Cardiac muscle cell (in vitro differentiated cells and primary cell): ENCODE results near the gene SRSF7. TPM values are rescaled to one million over a fixed set of nuclear protein-coding genes. Genes with fewer than 3 reads are reported as not detected.
A peak's percentile ranks its signal among the peaks of the same experiment; 100 is the strongest.

Source experiments
- DNase-seq, 2 donors: peaks; one replicate each; pipeline versions ENCODE4 v3.0.0 to v3.0.0-alpha.2; 2010 to 2017; ENCODE audit warnings: low read depth in 1 of 2, low spot score in 1 of 2
- H3K27ac ChIP-seq: fragments of 200-600 bp; sonication (generic); 2 replicates; pipeline ENCODE4 v1.5.1; 2016
- H3K27me3 ChIP-seq: fragments of 200-600 bp; sonication (generic); 2 replicates; pipeline ENCODE4 v1.6.0; 2016; ENCODE audit warnings: control low read depth
- H3K36me3 ChIP-seq: fragments of 200-600 bp; sonication (generic); 2 replicates; pipeline ENCODE4 v1.5.1; 2016; ENCODE audit warnings: control low read depth
- H3K4me1 ChIP-seq: fragments of 200-600 bp; sonication (generic); 2 replicates; pipeline ENCODE4 v1.8.1; 2017; ENCODE audit warnings: low read depth, mild to moderate bottlenecking, mixed run types
- H3K4me3 ChIP-seq: fragments of 200-600 bp; sonication (generic); 2 replicates; pipeline ENCODE4 v1.5.1; 2016; ENCODE audit warnings: mild to moderate bottlenecking
- H3K9me3 ChIP-seq: fragments of 200-600 bp; sonication (generic); 2 replicates; pipeline ENCODE4 v1.5.1; 2017; ENCODE audit warnings: low read depth, mild to moderate bottlenecking, control low read depth
- polyA plus RNA-seq: library from polyadenylated mRNA; unstranded; fragments of >200 nt; fragmentation: Nextera tagmentation; extraction: Ambion mirVana; gene quantifications from 2 replicates; pipeline ENCODE4 v1.2.1, GENCODE V29; 2016
- total RNA-seq: library from RNA; depleted of rRNA; stranded (reverse); fragments of >200 nt; gene quantifications from 2 replicates; pipeline ENCODE4 v1.2.3, GENCODE V29; 2016
- TF ChIP-seq, protein P1 (sequence below): IDR thresholded peaks from 2 replicates; pipeline ENCODE4 v1.5.1; 2012; ENCODE audit warnings: low read depth, mild to moderate bottlenecking, low read length

SRSF7 gene
- total and polyA plus RNA-seq, 2 experiments from 2014 or later = 118 to 136 TPM

DNA sequence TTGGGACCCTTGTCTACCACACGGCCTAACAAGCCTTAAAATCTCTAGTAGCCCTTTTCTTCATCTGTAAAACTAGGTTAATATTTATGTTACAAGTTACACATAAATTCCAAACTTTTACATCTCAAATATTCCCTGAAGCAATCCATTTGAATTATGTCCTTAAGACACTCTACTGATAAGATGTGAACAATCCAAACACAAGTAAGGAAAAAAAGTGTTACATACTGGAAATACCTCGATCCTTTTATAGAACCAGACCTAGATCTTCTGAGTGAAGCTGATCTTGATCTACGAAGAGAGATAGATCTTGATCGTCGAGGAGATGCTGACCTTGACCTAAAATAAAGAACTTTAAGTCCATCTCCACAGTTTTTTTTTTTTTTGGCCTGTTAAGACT, 3.3 kb downstream of the SRSF7 start:
- Histone ChIP-seq H3K9me3 (no peaks in the 10 kb centered on the region), H3K36me3 (peaks cover 56% of the 10 kb centered on the region), H3K4me3 (peak overlapping the region; percentile 3), H3K4me1 (peaks cover 49% of the 10 kb centered on the region), H3K27ac (peak overlapping the region; percentile 55), H3K27me3 (no peaks in the 10 kb centered on the region)
- DNase-seq = no peak
- TF ChIP-seq, protein P1, sequence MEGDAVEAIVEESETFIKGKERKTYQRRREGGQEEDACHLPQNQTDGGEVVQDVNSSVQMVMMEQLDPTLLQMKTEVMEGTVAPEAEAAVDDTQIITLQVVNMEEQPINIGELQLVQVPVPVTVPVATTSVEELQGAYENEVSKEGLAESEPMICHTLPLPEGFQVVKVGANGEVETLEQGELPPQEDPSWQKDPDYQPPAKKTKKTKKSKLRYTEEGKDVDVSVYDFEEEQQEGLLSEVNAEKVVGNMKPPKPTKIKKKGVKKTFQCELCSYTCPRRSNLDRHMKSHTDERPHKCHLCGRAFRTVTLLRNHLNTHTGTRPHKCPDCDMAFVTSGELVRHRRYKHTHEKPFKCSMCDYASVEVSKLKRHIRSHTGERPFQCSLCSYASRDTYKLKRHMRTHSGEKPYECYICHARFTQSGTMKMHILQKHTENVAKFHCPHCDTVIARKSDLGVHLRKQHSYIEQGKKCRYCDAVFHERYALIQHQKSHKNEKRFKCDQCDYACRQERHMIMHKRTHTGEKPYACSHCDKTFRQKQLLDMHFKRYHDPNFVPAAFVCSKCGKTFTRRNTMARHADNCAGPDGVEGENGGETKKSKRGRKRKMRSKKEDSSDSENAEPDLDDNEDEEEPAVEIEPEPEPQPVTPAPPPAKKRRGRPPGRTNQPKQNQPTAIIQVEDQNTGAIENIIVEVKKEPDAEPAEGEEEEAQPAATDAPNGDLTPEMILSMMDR = no peak

DNA sequence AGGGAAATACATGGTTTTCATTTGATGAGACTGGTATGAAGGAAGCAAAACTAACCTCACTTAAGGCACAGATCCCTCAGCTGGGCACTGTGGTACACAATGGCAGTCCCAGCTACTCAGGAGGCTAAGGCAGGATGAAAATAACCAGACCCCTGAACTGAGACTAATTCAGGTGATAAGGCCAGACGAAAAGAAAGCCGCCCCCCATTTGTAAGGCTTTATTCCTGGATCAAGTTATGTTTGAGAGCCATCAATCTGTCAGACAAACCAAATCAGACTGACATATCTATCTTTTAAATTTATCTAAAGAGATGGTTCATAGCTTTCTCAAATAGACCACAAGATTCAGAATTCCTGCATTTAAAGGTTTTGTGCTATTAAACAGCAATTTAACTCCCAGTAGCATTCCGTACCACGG, 4.1 kb downstream of the SRSF7 start:
- Histone ChIP-seq H3K27ac (peak overlapping the region; percentile 55), H3K4me1 (peaks cover 42% of the 10 kb centered on the region), H3K4me3 (no peak overlapping the region), H3K9me3 (no peaks in the 10 kb centered on the region), H3K36me3 (peaks cover 56% of the 10 kb centered on the region), H3K27me3 (no peaks in the 10 kb centered on the region)
- TF ChIP-seq, protein P1 = no peak
- peak in 1 of 2 donors; percentile 65 for DNase-seq

DNA sequence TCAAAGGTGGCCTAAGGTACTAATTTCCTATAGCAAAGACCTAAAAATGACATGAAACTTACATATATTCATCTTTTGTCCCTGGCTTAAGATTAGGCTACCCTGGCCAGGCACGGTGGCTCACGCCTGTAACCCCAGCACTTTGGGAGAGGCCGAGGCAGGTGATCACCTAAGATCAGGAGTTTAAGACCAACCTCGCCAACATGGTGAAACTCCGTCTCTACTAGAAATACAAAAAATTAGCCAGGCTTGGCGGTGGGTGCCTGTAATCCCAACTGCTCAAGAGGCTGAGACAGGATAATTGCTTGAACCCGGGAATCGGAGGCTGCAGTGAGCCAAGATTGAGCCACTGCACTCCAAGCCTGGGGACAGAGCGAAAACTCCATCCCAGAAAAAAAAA, 5.9 kb downstream of the SRSF7 start:
- Histone ChIP-seq H3K4me1 (peaks cover 41% of the 10 kb centered on the region), H3K36me3 (peaks cover 56% of the 10 kb centered on the region), H3K27me3 (no peaks in the 10 kb centered on the region), H3K27ac (peak overlapping the region; percentile 11), H3K4me3 (no peak overlapping the region), H3K9me3 (no peaks in the 10 kb centered on the region)
- TF ChIP-seq, protein P1 = no peak
- DNase-seq = no peak

DNA sequence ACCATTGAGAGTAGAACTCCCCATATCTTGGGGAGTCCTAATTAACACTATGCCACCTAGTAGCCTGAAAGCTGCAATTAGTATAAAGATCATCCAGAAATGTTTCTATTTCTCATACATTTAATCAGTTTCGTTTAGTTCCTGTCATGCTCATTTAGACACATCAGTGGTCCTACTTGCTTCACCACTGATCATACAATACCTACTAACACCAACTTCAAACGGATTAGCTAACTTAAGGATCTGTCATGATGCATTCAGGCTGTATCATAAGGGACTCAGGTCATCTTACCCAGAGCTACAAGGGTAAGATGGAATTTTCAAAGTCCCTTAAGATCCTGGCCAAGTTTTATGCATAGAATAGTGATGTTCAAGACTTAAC, 6.8 kb downstream of the SRSF7 start:
- TF ChIP-seq, protein P1 = no peak
- peak overlapping the region; percentile 11 for H3K27ac ChIP-seq
- H3K36me3 ChIP-seq = peaks cover 54% of the 10 kb centered on the region
- H3K4me1 ChIP-seq = peaks cover 38% of the 10 kb centered on the region
- no peaks in the 10 kb centered on the region for H3K27me3 ChIP-seq
- H3K4me3 ChIP-seq = no peak overlapping the region
- no peak for DNase-seq
- no peaks in the 10 kb centered on the region for H3K9me3 ChIP-seq

DNA sequence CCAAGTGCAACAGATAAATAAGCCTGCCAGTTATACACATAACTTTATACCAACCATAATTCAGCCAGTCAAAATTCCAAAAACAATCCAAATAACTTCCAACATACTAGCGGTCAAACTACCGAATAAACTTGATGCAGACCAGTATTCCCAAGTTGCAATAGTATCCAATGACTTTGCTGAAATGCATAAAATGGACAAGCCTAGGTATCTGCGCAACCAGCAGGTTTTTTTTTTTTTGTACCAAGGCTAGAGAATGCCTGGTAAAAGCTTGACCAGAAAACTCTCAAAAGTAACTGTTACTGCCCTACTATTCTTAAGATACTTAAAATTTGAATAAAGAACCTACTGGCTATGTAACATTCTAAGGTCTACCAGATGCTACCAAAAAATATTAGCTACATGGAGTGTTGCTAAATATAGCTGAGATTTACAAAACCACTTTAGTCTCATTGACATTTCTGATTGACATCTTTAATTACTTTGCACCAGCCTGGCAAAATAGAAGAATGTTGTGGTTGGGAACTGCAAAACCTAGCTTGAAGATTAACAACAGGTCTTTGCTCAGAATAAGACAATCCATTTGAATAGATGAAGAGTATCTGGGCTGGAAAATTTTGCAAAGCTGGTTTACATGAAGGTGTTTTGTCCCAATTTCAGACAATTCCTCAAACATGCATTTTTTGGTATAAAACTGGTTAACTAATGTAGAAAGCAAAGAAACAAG, 7.3 kb downstream of the SRSF7 start:
- Histone ChIP-seq H3K36me3 (peaks cover 48% of the 10 kb centered on the region), H3K4me3 (peak overlapping the region; percentile 2), H3K27ac (peak overlapping the region; percentile 11), H3K9me3 (no peaks in the 10 kb centered on the region), H3K27me3 (no peaks in the 10 kb centered on the region), H3K4me1 (peaks cover 32% of the 10 kb centered on the region)
- TF ChIP-seq, protein P1 = no peak
- DNase-seq = no peak
